ENCODE data around the gene ZNF219. TPM values are rescaled to one million over a fixed set of nuclear protein-coding genes. Genes with fewer than 3 reads are reported as not detected.
A peak's percentile ranks its signal among the peaks of the same experiment; 100 is the strongest.

ZNF219 gene
- total and polyA plus RNA-seq, 10 of the 15 experiments (the other 5 are each of a cell fraction or from before 2014, with no cell fraction given): 0.16 to 6.4 (median 1.9) TPM

GRCh38 chr14:21090194-21090939 is 8.1 kb downstream of the ZNF219 start:
- Histone ChIP-seq H4K20me1 (ENCODE audit: control insufficient read depth, insufficient read depth) (no peaks in the 10 kb centered on the region), H3K9ac (ENCODE audit: control insufficient read depth, insufficient read depth, low read length) (no peak overlapping the region), H3K79me2 (ENCODE audit: control insufficient read depth, insufficient read depth, low read length) (no peaks in the 10 kb centered on the region), H3K36me3 (ENCODE audit: control insufficient read depth in 2 of 2, insufficient read depth in 2 of 2, low read length in 1 of 2) (no peaks in the 10 kb centered on the region), H3K4me2 (ENCODE audit: control insufficient read depth, insufficient read depth) (no peak overlapping the region), H3K27me3 (replicated peaks in 1 of 2; ENCODE audit: control insufficient read depth in 2 of 2, insufficient read depth in 2 of 2, low read length in 1 of 2) (no peaks in the 10 kb centered on the region), H3K4me1 (ENCODE audit: control insufficient read depth, insufficient read depth, low read length) (no peaks in the 10 kb centered on the region), H2AFZ (ENCODE audit: control insufficient read depth, low read depth, low read length) (no peak overlapping the region), H3K4me3 (no peak overlapping the region), H3K9me3 (replicated peaks; ENCODE audit: control insufficient read depth, insufficient read depth, low read length) (no peaks in the 10 kb centered on the region), H3K27ac (ENCODE audit: control insufficient read depth, insufficient read depth) (no peak overlapping the region)
- FAIRE-seq (no peak), DNase-seq (ENCODE audit: low read depth, low spot score) (no peak), ATAC-seq (no peak)
- CTCF ChIA-PET: interaction anchor here (0.6 to 5.6 kb wide), 8 partner anchors 13 to 77 kb away, joined by 3 to 61 read pairs (median 8); partner anchors contain the start of genes ARHGEF40 and TMEM253
- RAD21 ChIA-PET (ENCODE audit: unreplicated experiment): interaction anchor here (1.1 to 2.7 kb wide), 4 partner anchors 14 to 75 kb away, joined by 3 to 12 read pairs (median 9); no protein-coding TSS in a partner anchor
- intact Hi-C loops (cut with micrococcal nuclease; ENCODE audit: unreplicated experiment): no loop called here
- TF ChIP-seq ZBTB33 (IDR thresholded peaks at IDR 0.05): peak; percentile 100
- TF ChIP-seq RAD21 (IDR thresholded peaks at IDR 0.05; ENCODE audit: insufficient read depth, low read depth, low read length): peak; percentile 28; the same call in 1 of the 2 replicates
- peak; percentile 16 to 33 (median 16); a peak in 4 of 6 replicates for TF ChIP-seq CTCF (IDR thresholded peaks at IDR 0.05 in 2 of 3, conservative IDR thresholded peaks at IDR 0.05 in 1 of 3; ENCODE audit: control insufficient read depth in 2 of 3, extremely low read depth in 1 of 3, insufficient read depth in 1 of 3, low read depth in 3 of 3, low read length in 3 of 3)
- no peak for TF ChIP-seq JUNB (IDR thresholded peaks at IDR 0.05)
- 82% methylated on average over 25 of the region's 45 CpGs for WGBS (ENCODE audit: insufficient coverage, insufficient replicate concordance, low lambda C conversion rate, missing lambda C conversion rate)
- POLR2A ChIA-PET: no interaction called here
- BruUV-seq (replicated peaks): no TSS peak
- in situ Hi-C loops (cut with MboI): no loop called here
- SMC1A ChIA-PET (ENCODE audit: uncharacterized antibody, unreplicated experiment): interaction anchor here (1.3 to 2.6 kb wide), 3 partner anchors 15 to 75 kb away, joined by 4 to 10 read pairs (median 7); no protein-coding TSS in a partner anchor
